HG03342 (cell line): Measurements from ENCODE around the gene MROH8.
"Not testable (repeated sequence)": the region's sequence is repeated elsewhere in the genome, so short reads cannot be mapped to it uniquely, and the experiment has no call there.

ENCODE experiments used
- ATAC-seq: cut with Tn5 transposase; IDR thresholded peaks from one replicate; pipeline ENCODE4 v1.9.1; 2021; ENCODE audit warnings: mild to moderate bottlenecking, moderate library complexity; ENCODE audit not compliant: unreplicated experiment

MROH8 gene

DNA sequence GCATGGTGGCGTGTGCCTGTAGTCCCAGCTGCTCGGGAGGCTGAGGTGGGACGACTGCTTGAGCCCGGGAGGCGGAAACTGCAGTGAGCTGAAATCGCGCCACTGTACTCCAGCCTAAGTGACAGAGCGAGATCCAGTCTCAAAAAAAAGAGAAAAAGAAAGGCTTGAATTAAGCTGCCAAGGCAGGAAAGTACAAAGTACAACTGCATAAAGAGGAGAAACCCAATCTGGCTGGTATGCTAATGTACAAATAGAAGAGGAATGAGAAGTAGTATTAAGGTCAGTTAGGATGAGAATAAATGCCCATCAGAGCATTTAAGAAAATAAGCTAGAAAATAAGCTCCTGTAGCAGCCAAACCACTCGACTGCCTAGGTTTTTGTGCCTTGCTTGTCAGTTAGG, 23.4 kb downstream of the MROH8 start:
- ATAC-seq = no peak

DNA sequence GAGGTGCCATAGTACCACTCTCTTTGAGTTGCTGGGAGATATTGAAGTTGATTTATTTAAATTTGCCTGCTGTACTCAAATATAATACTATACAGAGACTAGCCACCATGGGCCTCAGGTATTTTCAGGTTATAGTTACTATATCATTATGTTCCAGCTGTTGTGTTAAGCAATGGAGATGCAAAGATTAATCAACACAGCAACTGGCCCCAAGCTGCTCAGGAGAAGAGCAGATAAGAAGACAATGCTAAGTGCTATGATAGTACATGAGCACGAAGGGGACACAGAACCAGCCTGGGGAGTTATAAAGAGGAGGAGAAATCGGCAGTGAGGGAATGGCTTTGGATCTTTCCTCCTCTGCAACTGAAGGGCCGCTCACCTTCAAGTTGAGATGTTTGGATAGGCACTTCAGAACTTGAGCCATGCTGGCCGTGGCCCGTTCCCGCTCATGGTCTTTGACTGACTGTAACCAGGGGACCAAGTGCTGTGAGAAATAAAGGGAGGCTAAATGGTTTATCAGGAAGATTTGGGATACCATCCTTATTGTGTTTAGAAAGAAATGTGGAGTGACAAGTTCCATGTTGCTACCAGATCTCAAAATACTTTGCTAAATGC, 24.6 kb downstream of the MROH8 start:
- ATAC-seq = no peak

DNA sequence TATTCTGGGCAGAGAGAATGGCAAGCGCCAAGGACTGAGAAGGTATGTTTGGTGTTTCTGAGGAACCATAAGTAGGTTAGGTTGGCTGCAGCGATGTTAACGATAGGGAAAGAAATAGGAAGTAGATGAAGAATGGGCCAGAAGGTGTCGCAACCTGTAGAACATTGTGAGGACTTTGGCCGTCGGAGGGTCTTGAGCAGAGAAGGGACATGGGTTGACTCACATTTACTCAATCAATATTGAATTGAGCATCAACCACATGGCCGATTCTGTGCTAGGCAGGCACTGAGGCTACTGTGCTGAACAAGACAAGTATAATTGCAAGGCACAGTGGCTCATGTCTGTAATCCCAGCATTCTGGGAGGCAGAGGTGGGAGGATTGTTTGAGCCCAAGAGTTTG, 27.1 kb downstream of the MROH8 start:
- no peak for ATAC-seq

DNA sequence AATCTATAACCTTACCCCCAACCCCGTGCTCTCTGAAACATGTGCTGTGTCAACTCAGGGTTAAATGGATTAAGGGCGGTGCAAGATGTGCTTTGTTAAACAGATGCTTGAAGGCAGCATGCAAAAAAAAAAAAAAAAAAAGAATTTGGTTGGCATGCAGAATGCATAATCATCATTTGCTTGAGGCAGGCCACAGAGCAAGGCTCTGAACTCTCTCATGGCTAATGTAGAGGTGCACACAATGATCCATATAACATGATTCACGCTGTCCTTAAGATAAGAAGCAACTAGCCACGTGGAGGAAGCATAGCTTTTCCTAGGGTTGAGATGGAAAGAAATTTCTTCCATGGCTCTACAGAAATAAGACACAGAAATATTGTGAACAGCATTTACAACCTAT, 27.8 kb downstream of the MROH8 start:
- no peak for ATAC-seq

DNA sequence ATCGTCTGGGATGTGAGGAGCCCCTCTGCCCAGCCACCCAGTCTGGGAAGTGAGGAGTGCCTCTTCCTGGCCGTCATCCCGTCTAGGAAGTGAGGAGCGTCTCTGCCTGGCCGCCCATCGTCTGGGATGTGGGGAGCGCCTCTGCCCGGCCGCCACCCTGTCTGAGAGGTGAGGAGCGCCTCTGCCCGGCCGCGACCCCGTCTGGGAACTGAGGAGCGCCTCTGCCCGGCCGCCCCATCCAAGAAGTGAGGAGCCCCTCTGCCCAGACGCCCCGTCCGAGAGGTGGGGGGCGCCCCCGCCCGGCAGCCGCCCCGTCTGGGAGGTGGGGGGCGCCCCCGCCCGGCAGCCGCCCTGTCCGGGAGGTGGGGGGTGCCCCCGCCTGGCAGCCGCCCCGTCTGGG, 28.5 kb downstream of the MROH8 start:
- ATAC-seq = not testable (repeated sequence)

DNA sequence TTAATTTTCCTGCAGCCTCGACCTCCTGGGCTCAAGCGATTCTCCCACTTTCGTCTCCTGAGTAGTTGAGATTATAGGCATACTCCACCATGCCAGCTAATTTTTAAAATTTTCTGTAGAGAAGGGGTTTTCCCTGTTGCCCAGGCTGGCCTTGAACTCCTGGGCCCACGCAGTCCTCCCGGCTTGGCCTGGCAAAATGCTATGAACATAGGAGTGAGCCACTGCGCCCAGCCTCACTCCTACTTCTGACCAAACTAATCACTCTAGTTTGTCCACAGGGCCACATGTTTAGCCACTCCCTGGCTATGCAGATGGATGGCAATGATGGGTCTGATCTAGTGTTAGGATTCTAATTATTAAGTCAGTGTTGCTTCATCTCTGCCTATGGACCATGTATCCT, 32.1 kb downstream of the MROH8 start:
- ATAC-seq = no peak

DNA sequence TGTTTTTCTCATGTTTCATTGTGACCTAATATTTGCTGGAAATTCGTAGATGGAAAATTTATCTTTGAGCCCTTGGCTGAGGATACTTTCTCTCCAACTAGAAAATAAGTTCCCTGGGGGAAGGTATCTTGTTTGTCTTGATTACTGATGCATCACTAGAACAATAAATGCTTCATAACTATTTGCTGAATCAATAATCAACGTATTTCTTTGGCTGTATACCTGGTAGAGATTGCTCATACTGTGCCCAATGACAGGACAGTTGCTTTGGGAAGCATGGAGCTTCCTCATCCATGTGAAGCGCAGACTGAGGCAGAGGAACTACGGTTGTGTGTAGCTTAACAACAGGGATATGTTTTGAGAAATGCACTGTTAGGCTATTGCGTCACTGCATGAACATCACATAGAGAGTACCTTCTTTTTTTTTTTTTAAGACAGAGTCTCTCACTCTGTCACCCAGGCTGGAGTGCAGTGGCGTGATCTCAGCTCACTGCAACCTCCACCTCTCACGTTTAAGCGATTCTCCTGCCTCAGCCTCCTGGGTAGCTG, 34.4 kb downstream of the MROH8 start:
- no peak for ATAC-seq

DNA sequence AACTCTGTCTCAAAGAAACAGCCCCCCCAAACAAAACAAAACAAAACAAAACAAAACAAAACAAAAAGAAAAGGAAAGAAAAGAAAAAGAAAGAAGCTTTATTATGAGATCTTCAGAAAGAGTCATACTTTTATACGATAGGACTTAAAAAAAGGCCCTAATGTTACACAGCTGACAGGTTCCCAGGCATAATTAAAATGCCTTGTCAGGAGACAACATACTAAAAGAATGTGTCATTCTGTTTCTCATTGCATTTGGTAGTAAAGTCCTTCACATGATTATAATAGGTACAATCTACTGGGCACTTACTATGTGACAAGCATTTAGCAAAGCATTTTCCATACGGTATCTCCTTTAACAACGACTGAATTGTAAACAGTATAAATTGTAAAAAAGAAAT, 36.6 kb downstream of the MROH8 start:
- no peak for ATAC-seq

DNA sequence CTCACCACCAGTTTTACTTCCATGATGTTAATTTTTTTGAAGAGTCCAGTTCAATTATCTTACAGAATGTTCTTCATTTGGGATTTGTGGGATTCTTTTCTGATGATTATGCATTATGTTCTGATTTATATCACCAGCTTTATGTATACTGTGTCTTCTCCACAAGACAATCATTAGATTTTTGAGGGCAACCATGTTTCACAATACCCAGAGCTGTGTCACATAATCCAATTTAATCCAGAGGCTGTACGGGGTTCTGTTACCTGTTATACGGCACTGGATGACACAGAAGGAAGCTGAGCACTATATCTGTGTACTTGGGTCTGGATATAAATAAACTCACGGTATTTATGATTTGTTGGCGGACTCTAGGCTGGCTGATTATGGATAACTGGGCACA, 41.8 kb downstream of the MROH8 start:
- ATAC-seq = no peak

DNA sequence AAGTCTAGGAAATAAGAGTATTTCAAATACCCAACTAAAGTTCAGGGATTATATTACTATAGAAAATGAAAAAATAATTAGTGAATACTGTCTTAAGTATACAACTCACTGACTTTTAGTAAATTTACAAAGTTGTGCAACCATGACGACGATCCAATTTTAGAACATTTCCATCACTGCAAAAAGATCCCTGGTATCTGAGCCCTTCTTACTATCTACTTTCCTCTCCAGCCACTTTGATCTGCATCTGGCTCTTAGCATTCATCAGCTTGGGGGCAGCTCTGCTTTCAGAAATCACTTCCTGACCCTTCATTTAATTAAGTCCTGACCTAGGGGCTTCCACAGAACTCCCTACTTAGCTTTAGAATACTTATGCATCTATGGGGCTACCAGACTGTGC, 45.4 kb downstream of the MROH8 start:
- ATAC-seq = no peak

DNA sequence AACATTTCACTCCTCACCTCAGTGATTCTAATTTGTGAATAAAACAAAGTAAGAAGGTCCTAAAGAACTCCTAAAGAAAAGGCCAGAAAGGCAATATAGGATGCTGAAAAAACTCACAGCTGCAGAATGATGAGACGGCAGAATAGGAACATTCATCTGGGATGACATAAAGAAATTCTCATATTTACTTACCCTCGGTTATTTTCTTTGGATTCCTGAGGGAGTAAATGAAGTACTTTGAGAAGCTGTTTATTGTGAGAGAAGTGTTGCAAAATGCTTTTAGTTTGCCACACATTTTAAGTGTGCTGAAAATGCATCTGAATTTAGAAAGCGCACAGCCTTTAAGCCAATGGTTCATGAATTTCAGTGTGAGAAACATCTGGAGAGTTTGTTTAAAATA, 47.9 kb downstream of the MROH8 start:
- no peak for ATAC-seq

DNA sequence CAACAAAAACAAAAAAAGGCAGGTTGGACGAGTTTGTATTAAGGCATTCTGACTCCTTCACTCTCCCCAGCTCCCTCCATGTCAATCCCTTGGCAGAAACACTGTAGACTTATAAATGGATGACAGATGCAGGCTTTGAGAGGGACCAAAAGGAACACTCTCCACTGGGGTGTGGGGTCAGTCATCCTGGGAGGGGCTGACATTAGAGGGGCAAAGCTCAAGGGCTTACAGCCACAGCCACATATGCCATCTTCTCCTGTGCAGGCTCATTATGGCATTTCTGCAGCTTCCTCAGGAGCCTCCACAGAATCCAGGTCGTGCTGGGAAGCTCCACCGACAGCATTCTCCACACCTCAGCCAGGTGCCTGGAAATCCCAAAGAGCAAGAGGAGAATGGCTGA, 50.5 kb downstream of the MROH8 start:
- ATAC-seq = no peak

DNA sequence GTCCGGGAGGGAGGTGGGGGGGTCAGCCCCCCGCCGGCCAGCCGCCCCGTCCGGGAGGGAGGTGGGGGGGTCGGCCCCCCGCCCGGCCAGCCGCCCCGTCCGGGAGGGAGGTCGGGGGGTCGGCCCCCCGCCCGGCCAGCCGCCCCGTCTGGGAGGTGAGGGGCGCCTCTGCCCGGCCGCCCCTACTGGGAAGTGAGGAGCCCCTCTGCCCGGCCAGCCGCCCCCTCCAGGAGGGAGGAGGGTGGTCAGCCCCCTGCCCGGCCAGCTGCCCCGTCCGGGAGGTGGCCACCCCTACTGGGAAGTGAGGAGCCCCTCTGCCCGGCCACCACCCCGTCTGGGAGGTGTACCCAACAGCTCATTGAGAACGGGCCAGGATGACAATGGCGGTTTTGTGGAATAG, 53.1 kb downstream of the MROH8 start:
- ATAC-seq = not testable (repeated sequence)

DNA sequence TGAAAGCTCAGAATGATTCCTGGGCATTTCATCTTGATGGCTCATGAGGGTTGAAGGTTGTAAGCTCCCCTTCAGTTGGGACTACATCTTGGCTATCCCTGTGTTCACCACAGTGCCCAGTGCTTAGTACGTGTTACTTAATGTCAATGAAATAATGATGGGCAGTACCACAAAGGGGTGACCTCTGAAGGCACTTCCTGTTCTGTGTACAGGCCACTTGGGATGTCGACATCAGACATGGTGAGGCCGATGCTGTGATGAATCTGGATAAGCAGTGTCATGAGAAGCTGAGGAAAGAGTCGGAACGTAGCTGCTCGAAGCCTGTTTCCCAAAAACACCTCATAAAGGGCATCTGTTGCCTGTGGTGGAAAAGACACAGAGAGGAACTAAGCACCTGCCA, 55.9 kb downstream of the MROH8 start:
- ATAC-seq = no peak

DNA sequence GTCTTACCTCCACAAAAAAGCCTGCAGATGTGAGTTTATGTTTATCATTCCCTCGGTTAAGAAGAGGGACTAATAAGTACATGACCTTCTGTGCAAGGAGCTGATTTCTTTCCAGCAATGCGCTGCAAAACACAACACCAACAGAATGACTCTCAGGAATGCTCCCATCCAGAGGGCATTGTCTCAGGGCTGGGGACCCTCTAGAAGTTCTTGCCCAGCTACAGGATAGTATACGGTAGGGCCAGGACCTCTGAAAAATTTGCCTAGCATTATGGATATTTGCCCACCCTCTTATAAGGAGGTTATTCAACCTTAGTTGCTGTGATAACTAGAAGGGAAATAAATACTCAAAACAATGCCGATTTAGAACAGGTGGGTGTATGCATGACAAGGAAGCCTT, 58.9 kb downstream of the MROH8 start:
- ATAC-seq = no peak

DNA sequence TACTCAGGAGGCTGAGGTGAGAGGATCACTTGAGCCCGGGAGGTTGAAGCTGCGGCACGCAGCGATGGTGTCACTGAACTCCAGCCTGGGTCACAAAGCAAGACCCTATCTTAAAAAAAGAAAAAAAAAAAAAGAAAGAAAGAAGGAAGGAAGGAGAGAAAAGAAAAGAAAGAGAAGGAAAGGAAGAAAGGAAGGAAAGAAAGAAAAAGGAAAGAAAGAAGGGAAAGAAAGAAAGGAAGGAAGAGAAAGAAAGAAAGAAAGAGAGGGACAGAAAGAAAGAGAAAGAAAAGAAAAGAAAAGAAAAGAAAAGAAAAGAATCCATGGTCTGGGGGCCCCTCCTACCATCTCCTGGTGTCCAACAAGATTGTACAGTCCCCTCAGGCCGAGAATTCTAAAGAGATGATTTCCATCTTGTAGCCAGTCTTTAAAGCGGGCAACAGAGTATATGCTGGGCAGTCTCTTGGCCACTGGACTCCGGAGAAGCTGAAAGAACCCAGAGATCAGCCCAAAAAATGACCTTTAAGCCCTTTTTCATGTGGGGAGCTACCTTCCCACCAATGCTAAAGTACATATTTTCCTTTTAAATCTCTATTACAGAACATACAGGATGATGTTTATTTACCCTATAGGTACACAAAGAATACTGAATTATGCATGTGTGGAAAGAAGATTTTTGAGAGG, 59.9 kb downstream of the MROH8 start:
- no peak for ATAC-seq

DNA sequence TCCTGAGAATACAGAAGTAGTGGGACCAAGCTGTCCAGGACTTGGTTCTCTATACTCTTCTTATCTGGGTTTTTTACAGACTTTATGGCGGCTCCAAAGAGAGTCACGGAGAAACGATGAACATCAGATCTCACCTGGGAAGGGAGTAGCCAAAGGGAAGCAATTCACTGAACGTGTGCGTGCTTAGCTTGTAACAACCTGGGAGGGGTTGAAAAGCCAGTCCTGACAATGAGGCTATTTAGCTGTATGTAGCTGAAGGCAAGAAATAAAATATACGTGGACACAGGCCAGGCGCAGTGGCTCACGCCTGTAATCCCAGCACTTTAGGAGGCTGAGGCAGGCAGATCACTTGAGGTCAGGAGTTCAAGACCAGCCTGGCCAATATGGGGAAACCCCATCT, 65.3 kb downstream of the MROH8 start:
- ATAC-seq = no peak

DNA sequence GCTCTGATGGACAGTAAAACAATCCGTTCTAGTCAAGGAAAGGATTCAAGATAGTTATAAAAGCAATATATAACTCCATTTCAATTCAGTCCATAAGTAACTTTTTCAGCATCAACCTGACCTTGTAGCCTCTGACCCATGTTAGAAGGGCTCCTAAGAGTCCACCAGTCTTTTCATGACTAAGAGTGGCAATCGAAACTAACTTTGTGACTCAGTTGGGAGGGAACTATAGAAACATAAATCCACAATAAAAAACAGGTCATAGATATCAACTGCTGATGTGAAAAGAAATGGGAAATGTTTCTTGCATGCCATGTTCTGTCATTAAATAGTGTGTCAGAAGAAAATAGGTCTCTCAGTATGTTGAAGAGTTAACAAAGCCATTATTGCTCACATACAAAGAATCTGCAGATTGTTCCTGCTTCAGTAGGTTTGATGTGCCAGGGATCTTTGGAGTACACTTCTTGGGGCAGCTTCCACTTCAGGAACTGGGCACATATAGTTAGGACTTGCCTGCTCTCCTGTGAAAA, 67.4 kb downstream of the MROH8 start:
- no peak for ATAC-seq

DNA sequence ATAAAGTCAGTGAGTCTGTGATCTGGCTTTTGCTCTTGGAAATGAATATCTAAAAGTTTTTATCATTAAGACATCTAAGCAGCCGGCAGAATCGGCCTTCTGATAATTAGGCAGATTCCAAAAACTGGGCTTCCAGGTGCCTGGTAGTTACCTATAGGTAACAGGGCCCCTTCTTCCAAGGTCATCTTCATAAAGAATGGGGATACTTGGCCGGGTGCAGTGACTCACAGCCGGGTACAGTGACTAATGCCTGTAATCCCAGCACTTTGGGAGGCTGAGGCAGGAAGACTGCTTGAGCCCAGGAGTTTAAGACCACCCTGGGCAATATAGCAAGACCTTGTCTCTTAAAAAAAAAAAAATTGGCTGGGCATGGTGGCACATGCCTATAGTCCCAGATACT, 70.7 kb downstream of the MROH8 start:
- no peak for ATAC-seq

DNA sequence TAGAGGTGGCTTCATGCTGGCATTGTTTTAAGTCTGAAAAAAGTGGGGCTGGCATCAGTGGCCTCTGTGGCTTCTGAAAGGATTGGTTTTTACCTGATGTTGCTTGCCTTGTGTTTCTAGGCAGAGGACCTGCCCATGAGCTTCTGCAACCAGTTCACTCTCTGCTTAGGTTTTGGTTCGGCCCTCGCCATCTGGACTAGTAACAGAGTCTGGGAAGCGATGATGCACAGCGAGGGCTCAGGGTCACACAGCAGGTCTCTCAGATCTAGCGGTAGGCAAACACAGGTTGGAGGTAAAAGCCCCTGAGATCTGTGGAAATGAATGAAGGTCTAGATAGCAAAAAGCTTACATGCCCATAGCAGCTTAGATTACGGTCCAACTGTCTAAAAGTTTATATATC, 76.8 kb downstream of the MROH8 start:
- no peak for ATAC-seq

DNA sequence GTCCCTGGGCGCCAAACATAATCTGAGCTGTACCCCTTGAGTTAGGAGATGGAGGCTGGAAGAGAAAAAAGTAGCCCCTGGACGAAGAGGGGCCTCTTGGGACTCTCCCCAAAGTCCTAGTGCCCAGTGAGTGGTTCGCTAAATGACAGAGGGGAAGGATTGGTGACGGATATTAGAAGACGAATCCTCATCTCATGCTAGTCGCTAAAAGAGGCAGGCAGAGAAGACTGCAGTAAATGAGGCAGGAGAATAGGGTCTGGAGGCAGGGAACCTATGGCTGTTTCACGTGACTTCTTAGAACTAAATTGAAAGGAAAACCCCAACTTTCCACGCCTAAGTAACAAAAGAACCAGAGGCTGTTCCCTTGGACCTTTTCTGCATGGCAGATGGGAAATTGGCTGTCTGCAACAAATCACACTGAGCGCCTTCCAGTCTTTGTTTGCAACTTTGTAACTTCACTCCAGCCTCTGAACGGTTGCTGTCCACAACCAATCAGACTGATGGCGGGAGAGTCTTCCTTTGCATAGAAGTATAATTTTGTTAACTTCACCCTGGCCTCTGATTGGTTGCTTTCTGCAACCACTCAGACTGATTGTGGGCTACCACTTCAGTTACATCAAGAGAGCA, 82.8 kb downstream of the MROH8 start:
- no peak for ATAC-seq
